HS-5 (cell line): Measurements from ENCODE around the gene JAZF1.
"Not testable (repeated sequence)": the region's sequence is repeated elsewhere in the genome, so short reads cannot be mapped to it uniquely, and the experiment has no call there.

Source experiments
- DNase-seq: peaks from one replicate; pipeline ENCODE4 v3.0.0-alpha.2; 2012; ENCODE audit warnings: low read depth

JAZF1 gene

DNA sequence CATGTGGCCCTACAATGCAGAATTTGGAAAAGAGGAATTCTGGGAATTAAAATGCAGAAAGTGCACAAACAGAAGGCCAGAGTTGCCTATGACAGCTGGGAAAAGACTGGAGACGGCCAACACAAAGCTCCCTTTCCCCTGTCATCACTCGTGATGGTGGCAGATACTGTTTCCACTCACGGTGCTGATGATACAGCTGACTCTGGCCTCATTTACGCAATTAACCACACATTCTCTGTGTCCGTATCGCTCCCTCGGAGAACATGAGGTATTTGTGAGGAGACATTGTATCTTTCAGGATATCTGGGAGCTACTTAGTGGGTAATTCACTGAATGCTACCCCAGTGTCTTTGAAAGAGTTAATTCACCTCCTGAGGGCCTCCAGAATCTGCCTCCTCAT, 267.8 kb downstream of the JAZF1 start:
- no peak for DNase-seq

DNA sequence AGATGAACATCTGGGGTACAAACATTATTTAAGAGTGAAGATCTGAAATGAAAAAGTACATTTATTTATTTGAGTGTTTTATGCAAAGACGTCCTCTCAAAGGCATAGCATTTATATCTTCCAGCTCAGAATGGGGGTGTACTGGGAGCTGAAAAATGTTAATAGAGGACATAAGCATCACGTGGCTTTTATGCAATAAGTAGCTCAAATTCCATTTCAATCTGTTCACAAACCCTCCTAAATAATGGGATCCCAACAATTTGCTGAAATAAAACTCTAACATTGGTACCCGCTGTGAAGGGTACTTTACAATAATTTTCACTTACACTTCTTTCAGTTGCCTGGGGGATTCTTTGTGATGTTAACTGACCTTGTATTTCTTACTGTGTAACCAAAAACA, 268.7 kb downstream of the JAZF1 start:
- DNase-seq = no peak

DNA sequence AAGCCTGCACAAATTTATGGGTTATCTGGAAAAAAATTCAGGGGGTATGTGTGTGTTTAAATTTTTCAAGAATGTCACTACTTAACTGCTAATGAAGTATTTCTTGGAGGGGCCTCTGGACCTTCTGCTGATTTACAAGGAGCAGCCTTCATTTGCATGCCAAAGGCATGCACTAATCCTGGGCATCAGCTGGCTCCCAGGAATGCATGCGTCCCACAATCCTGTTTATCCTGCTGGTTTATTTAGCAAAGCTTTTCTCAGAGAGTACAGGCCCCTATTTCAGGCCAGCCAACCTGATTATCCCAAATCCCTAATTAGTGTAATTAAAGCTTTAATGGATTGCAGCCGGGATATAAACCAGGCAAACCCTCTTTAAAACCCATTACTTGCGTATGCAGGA, 270.3 kb downstream of the JAZF1 start:
- DNase-seq = no peak

DNA sequence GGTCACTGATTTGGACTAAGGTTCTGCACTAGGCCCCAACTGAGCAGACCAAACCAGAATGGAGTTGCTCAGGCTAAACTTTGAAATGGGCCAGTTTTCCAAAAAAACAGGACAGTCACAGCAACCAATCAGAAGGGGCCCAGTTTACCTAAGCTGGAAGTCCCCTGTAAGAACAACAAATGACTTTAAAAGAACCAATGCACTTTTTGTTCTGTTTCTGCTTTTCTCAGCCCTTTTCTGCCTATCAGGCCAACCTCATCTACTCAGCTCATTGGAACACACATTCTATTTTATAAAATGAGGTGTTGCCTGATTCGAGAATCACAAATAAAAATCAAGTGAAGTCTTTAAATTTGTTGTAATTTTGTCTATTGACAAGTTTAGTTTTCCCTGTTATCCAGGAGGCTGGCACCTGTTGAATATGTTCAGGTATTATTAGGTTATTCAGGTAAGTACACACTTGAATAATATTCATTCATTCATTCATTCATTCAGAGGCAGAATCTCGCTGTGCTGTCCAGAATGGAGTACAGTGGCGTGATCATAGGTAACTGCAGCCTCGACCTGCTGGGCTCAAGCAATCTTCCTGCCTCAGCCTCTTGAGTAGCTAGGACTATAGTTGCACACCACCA, 271.9 kb downstream of the JAZF1 start:
- DNase-seq = no peak

DNA sequence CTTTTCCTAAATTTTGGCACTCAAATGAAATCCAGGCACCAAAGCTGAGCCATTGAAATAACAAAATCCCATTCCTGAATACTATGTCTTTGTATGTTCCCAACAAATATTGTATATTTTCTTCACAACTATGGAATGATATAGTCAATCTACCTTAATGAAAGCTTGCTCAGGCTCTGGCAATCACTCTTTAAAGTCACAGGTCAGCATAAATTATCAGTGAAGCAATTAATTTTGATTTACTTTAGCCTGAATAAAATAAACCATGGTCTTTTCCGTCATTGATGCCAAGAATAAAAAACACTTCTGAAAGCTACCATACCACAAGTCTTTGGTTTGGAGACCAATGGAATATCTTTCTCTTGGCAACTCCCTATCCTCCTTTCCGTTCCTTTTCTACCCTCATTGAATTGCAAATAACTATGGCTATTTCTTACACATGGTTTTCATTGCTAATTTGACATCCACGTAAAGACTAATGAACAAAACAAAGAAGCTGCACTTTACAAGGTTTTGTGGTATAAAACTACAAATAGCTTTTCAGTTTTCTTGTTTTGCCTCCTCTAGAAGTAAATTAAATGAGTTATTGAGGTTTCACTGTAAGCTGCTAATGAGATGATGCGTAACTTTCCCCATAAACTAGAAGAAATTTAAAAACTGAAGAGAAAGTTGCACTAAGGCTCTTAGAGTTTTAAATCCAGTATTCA, 274.1 kb downstream of the JAZF1 start:
- DNase-seq = no peak

DNA sequence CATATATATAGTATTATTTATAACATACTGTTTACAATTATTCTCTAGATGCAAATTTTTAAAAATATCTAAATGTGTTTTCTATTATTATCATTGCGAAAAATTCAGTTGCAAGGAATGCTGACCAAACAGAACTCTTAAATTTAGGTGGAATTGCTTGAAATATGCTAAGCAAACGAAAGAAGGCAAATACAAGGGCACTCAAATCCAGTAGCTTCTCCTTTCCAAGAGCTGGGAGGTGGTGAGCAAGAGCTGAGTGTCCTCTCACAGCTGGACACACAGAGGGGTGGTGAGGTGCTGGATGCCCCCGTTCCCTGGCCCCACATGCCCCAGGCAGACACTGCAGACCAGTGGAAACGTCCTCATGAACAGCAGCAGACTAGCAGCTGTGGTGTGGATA, 274.6 kb downstream of the JAZF1 start:
- DNase-seq = no peak

DNA sequence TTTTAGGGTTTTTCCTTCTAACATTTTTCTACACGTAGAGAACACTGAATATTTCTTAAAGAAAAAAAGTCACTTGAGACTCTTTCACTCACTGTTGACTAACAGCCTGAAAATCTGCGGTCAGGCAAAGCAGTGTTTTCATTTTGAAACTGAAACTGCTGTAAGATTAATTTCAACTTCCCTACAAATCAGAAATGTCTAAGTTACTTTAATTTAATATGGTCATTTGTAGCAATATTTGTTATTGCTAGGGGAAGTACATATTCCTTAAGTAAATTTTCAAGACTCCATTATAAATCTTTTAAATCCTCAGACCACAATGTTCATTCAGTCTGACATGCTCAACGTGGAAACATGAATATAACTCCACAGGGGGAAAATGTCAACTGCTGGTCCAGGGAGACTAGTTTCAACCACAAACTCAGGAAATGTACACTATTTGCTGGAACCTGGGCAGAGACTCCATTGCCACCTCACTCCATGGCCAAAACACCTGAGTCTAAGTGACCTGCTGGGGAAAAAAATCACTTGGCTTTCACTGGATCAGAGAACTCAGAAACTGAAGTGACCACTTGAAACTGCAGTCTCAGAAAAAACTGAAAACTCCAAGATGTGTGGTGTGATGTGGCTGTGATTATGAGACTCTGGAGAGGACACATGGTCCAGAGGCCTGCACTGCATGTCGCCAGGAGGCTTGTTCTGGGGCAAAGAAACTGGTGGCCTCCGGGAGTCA, 279.4 kb downstream of the JAZF1 start:
- peak; percentile 34 for DNase-seq

DNA sequence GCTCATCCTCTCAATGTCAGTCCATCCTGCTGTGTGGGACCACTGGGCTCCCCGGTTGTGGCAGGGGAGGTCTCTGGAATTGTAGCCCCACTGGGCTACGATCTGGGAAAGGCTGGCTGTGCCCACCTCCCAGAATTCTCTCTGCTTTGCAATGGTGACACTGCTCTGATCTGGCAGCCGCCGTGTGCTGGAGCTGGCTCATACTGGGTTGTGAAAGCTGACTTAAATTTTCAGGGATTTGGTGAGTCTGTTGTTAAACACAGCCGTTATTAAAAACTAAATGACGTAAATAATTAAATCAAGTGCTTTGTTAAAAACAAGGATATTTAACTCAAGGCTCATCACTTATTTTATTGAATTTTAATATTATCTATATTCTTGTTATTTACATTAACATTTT, 280.6 kb downstream of the JAZF1 start:
- no peak for DNase-seq

DNA sequence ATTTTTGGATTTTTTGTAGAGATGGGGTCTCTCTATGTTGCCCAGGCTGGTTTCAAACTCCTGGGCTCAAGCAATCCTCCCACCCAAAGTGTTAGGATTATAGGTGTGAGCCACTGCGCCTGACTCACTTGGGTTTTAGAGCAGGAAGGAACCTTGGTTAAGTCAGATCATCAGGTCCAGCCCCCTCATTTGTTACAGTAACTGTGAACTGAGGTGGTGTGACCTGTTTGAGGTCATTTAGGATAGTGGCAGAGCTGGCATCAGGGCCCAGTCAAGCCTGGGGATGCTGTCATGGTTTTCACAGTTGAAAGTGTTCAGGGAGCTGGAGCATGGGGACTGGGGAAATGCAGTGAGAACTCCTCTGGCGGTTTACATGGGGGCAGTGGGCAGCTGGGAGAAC, 281.0 kb downstream of the JAZF1 start:
- no peak for DNase-seq

DNA sequence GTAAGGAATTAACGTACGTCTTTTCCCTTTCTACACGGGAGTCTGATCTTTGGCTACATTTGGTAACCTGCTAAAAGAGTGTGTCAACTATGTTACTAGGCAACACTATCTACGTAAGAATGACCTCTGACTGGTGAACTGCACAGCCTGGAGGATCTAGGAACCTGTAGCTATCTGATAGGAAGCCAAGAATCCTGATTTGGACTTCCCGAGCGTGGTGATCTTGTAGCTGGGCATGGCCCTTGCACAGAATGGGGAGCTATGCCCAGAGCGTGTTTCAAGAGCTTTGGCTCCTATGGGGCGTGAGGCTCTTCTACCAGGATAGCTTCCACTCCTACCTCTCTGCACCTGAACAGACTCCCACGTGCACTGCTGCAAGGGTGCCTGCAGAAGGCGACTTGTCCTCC, 283.2 kb downstream of the JAZF1 start:
- no peak for DNase-seq

DNA sequence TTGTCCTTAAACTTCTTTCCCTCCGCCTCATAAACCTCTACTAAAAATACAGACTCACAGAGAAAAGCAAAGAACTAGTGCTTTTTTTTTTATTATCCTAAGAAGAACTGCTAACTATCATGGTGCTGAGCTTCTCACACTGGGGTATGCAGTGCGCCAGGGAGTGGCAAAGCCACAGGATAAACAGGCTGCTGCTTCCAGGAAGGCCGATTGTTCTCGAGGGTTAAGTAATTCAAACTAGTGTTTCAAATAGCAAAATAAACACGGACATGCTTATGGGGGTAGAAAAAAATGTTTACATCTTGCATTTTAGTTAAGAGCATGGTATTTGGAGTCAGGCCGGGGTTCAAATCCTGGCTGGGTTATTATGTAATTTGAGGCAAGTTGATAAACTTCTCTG, 283.6 kb downstream of the JAZF1 start:
- DNase-seq = no peak

DNA sequence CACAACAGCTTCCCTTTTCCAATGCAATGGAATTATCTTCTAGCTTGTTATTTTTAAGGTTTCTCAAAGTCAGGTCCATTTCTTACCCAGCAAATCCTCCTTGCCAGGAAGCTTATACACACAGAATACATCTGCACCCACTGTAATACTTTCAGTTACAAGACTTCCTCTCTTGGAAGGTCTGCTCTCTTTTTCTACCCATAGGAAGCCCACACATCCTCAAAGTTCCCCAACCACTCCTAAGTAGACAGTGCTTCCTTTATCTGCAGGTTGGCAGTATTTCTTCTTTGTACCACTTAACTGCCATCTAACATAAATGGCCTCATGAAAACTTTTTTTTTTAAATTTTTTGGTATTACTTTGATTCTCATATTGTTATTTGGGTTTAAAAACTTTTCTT, 285.0 kb downstream of the JAZF1 start:
- DNase-seq = no peak

DNA sequence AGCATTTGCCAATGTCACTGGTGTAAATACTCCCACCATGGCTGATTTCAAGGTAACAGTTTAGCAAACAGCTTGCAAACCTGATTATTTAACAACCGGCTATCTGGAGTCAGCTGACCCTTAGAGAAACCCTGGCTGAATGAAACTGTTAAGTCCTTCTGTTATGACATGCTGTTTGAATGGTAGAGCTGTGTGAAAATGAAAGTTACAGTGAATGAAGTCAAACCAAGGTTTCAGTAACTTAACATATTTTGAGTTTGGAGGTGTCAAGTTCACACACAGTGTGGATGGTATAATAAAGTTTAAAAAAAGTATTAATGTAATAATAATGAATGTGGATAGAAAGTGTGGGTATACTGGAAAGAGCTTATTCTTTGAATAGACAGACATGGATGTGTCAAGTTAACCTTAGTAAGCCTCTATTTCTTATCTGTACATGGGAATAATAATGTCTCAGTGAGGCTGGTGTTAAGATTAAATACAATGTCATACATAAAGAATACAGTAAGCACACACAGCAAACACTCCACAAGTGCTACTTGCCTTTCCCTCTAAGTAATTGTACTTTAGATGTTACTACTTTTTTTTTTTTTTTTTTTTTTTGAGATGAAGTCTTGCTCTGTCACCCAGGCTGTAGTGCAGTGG, 290.3 kb downstream of the JAZF1 start:
- DNase-seq = no peak

DNA sequence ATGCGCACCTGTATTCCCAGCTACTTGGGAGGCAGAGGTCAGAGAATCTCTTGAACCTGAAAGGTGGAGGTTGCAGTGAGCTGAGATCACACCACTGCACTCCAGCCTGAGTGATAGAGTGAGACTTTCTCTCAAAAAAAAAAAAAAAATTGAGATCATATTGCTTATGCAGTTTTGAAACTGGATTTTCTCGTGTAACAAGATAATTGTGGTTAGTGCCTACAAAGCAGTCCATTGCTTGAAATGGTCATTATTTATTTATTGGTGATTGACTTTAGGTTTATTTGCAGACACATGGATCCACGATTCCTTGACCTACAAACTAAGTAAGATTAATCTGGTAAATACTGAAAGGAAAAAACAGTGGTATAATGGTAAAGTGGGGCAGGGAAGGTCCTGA, 290.8 kb downstream of the JAZF1 start:
- DNase-seq = no peak

DNA sequence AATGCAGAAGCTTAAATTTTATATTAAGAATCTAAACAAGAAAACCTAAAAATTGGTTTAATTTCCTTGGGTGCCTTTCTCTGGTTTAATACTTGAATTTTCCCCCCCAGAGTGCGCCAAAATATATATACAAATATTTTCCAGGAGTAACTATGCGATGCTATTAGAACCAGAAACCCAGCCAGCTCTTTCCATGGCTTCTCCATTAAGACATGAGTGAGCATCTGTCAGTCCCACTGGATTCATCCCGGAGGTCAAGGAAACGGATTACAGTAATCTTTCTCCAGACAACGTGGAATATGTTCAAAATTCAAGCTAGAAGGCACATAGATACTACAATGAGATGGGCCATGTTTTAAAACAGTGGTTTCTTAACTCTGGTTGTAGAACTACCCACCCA, 291.9 kb downstream of the JAZF1 start:
- DNase-seq = no peak

DNA sequence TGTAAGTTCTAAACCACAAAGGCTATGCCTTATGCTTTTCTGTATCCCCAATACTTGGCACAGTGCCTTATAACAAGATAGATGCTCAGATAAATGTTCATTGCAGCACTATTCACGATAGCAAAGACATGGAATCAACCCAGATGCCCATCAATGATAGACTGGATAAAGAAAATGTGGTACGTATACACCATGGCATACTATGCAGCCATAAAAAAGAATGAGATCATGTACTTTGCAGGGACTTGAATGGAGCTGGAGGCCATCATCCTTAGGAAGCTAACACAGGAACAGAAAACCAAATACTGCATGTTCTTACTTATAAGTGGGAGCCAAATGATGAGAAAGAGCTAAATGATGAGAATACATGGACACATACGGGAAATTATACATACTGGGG, 293.9 kb downstream of the JAZF1 start:
- DNase-seq = not testable (repeated sequence)

DNA sequence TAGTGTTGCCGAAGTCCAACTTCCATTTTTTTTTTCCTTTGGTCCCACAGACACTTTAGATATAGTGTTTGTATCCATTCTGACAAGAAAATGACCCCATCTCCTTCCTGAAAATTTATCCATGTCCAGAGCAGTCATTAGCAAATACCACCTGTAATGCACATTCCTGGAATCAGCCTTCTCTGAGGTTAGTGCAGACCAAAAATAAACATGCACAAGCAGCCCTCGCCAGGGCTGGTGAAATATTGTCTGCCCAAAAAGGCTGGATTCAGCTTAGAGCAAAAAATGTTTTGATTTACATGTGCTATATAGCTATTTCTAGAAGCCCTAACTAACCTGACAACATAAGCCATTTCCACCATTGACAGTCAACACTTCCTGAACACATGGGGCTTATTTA, 294.9 kb downstream of the JAZF1 start:
- DNase-seq = no peak

DNA sequence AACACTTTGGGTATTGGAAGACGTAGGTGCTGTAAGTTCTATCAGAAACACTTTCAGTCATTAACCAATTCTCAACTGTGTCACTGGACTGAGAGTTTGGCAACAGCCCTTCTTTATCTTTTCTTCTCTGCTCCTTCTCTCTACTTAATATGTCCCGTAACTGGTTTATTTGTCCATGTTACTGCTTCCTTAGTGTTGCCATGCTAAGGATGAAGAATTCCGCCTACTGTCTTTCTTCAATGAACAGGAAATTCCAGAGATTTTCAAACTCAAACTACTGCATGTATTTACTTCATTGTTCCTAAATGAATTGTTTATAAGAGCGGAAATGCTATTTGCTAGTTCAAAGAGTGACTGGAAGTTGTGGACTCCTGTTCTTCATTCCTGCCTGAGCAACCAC, 296.9 kb downstream of the JAZF1 start:
- no peak for DNase-seq

DNA sequence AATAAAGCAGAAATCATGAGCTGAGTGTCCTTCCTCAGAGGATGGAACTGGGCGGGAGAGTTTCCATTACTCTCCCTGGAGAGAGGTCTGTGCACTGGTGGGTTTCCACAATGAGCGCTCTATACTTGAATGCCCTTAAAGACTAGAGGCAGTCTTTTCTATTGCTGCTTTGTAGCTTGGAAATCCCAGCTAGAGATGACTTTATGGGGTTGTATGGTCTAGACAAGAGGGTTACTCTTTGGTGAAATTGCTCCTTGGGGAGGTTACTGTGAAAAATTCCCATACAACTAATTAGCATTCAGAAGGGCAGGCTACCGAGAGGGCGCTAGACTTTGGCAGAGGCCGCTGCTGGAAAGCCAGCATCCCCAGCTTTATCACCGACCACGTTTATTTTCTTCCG, 303.8 kb downstream of the JAZF1 start:
- DNase-seq = no peak

DNA sequence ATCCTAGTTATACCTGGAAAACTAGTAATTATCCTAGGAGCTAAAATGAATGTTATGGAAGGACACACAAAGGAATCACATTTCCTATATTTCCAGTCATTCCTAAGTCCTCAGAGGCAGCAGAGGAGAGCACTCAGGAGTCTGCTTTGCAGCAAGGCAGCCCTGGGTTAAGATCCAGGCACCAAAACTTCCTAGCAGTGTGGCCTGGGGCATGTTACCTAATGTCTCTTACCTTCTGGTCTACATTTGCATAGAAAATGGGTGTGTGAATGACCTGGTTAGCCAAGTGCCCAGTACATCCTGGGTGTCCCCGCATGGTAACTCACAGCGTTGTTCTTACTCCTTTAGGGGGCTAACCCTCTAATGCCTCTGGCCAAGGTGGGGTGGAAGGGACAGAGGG, 304.8 kb downstream of the JAZF1 start:
- DNase-seq = no peak

DNA sequence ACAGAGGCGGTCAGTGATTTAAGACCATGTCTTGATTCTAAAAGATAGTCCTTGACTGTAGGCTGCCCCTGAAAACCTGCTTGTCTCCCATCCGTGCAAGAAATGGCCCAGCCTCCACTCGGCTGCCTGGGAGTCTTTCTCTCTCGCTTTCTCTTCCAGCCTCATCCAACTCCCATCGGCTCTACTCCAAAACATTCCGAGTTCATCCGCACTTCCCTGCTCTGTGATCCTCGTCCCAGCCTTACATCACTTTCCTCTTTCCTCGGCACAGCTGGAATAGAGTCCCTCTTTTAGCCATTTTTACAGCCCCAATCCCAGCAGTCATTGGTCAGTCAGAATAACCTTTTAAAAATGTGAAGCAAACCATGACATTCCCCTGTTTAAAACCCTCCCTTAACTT, 305.5 kb downstream of the JAZF1 start:
- no peak for DNase-seq

DNA sequence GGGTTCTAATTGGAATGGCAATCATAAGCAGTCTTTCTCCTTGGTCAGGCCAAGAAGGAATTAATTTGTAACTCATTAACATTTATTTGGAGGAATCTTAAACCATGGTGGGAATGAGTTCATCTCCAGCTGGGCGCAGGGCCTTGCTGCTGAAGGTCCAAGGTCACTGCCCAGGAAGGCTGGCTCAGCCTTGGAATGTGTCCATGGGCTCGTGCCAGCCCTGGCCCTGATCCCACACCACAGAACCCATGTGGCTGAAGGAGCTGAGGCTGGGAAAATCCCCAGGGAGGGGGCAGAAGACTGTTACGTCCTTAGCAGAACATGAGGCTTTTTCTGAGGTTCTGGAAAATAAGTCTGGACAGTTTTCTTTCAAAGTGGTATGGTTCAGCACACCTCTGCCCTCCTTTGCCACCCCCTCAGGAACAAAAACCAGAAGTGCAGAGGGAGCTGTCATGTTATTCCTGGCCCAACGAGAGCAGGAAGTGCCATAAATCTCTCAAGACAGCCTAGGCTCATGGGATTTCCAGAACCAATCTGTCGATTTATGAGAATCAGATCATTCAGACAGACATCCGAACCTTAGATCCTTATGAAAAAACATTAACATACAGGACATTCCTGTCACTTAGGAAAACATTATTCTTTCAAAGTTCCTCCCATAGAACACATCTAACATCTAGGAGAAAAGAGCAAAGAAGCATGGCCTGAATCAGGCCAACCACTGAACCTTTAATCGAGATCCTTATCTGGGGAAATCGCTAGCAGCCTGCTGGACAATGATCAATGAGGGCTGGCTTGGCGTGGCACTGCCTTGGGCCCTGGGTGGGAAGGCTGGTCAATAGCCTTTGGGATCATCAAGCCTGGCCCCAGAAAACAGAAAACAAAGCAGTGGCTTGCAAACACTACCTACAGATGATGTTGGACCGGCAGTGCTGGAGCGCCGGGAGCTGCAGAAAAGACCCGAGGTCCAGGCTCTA, 306.3 kb downstream of the JAZF1 start:
- peak; percentile 23 for DNase-seq
